Natural killer cell (primary cell): ENCODE data around the gene ANTXR2. TPM values are rescaled to one million over a fixed set of nuclear protein-coding genes. Genes with fewer than 3 reads are reported as not detected.

Source experiments
- ATAC-seq, 3 donors: fragments of 150-1000 bp in 2 of 3; fragments of 200-7000 bp in 1 of 3; cut with Tn5 transposase; 1 replicate in 1 of 3; 2 replicates in 2 of 3; pipeline ENCODE4 v1.10.0; 2021; ENCODE audit warnings: mild to moderate bottlenecking in 2 of 3, moderate library complexity in 2 of 3
- DNase-seq, 2 donors: peaks; one replicate each; pipeline versions ENCODE4 v3.0.0 to v3.0.0-alpha.2; 2013 to 2021; ENCODE audit warnings: mixed read lengths in 1 of 2
- H3K27ac ChIP-seq: one replicate; pipeline ENCODE4 v1.5.1; 2013; ENCODE audit warnings: mild to moderate bottlenecking, low read length
- H3K27me3 ChIP-seq: one replicate; pipeline ENCODE4 v1.6.1; 2013; ENCODE audit warnings: low read length; ENCODE audit not compliant: control insufficient read depth, insufficient read depth
- H3K36me3 ChIP-seq: one replicate; pipeline ENCODE4 v1.6.1; 2013; ENCODE audit warnings: low read length; ENCODE audit not compliant: control insufficient read depth, insufficient read depth
- H3K4me1 ChIP-seq: one replicate; pipeline ENCODE4 v1.6.1; 2013; ENCODE audit warnings: low read length; ENCODE audit not compliant: control insufficient read depth, insufficient read depth
- H3K4me3 ChIP-seq: one replicate; pipeline ENCODE4 v1.5.1; 2013; ENCODE audit warnings: low read length
- H3K9me3 ChIP-seq: one replicate; pipeline ENCODE4 v1.6.1; 2013; ENCODE audit warnings: low read length; ENCODE audit not compliant: control insufficient read depth, insufficient read depth
- H3K27ac Mint-ChIP-seq, 2 donors: one replicate each; pipeline ENCODE4 v1.8.0; 2022; ENCODE audit warnings: mild to moderate bottlenecking in 2 of 2, mixed read lengths in 2 of 2, moderate library complexity in 1 of 2
- H3K27me3 Mint-ChIP-seq, 2 donors: one replicate each; pipeline ENCODE4 v1.8.0; 2022; ENCODE audit warnings: low read depth in 2 of 2, mixed read lengths in 2 of 2
- H3K36me3 Mint-ChIP-seq: one replicate; pipeline ENCODE4 v1.8.0; 2022; ENCODE audit warnings: mixed read lengths
- H3K4me1 Mint-ChIP-seq, 2 donors: one replicate each; pipeline ENCODE4 v1.8.0; 2022; ENCODE audit warnings: mixed read lengths in 2 of 2
- H3K4me3 Mint-ChIP-seq: one replicate; pipeline ENCODE4 v1.8.0; 2022; ENCODE audit warnings: mild to moderate bottlenecking, moderate library complexity, mixed read lengths
- H3K9me3 Mint-ChIP-seq, 2 donors: one replicate each; pipeline ENCODE4 v1.8.0; 2022; ENCODE audit warnings: mixed read lengths in 2 of 2
- CTCF ChIP-seq: fragments of 200-600 bp; IDR thresholded peaks from one replicate; pipeline ENCODE4 v1.8.0; 2022; ENCODE audit warnings: antibody characterized with exemption
- WGBS: methylation state at CpG from one replicate; pipeline ENCODE4 v1.1.7; 2013; ENCODE audit warnings: missing lambda C conversion rate; ENCODE audit not compliant: insufficient coverage; 5-methylcytosine and 5-hydroxymethylcytosine counted together
- intact Hi-C: fragments of 100-400 bp; cut with micrococcal nuclease; formaldehyde crosslinking; loops from one replicate; pipeline ENCODE4 v1.14.2; 2022
- total RNA-seq, 4 donors: library from RNA; stranded (reverse); fragments of 120-200 nt in 1 of 4; gene quantifications; one replicate each; pipeline versions ENCODE4 v1.2.3 to v1.2.4, GENCODE V29; 2013 to 2022

The ANTXR2 gene
- total RNA-seq, 3 donors from 2014 or later (not counting 1 experiment from before 2014, with no cell fraction given) = 7.8 to 28.3 (median 10.0) TPM

DNA sequence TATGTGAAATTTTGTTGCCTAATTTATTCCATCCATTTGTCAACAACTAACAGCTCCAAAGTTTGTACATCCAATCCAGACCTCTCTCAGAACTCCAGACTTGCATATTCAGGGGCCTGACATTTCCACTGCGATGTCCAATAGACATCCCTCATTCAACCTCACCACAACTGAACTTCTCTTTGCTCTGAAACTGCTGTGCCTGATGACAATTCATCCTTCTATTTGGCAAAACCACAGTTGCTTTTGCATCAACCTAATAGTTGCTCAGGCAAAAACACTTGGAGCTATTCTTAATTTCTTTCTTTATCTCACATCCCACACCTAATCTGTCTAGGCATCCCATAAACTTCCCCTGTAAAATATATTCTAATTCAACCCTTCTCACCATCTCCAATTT, 56.5 kb downstream of the ANTXR2 start:
- no peaks in the 10 kb centered on the region for H3K4me1 Mint-ChIP-seq
- H3K4me1 ChIP-seq = peaks cover 4% of the 10 kb centered on the region
- H3K9me3 Mint-ChIP-seq = no peaks in the 10 kb centered on the region
- intact Hi-C loops = no loop called here
- no peak for DNase-seq
- H3K27ac ChIP-seq = no peak overlapping the region
- H3K4me3 ChIP-seq = no peak overlapping the region
- H3K4me3 Mint-ChIP-seq = no peak overlapping the region
- no peak overlapping the region for H3K27ac Mint-ChIP-seq
- H3K27me3 ChIP-seq = no peaks in the 10 kb centered on the region
- H3K36me3 ChIP-seq = peaks cover 1% of the 10 kb centered on the region
- no peaks in the 10 kb centered on the region for H3K9me3 ChIP-seq
- TF ChIP-seq CTCF = no peak
- ATAC-seq = no peak
- no peaks in the 10 kb centered on the region for H3K36me3 Mint-ChIP-seq
- no peaks in the 10 kb centered on the region for H3K27me3 Mint-ChIP-seq
- 89% methylated on average over 1 of the region's 1 CpG for WGBS

DNA sequence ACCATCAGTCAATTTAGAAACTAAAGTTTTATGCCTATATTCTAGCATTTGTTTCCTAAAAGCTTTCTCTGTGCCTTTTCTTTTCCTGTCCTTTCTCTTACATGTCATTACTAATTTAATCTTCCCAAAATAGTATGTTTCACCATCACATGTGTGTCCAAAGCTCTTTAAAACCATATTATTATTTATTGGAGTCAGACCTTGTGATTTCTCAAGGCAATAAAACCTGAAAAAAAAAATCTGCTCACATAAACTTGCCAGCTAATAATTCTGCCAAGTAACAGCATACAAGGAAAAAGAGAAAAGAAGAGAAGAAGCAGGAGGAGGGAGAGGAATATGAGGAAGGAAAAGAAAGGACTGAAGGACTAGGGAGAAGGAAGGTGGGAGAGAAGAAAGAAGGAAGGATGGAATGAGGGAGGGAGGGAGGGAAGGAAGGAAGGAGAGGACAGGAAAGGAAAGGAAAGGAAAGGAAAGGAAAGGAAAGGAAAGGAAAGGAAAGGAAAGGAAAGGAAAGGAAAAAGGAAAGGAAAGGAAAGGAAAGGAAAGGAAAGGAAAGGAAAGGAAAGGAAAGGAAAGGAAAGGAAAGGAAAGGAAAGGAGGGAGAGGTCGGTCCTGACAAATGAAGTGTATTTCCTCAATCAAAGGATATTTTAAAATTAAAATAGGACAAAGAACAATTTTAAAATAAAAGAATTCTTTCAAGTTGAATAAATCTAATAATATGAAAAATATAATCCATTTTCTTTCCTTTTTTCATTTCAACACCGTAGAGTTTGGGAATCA, 57.4 kb downstream of the ANTXR2 start:
- Mint-ChIP-seq H3K27me3 (no peaks in the 10 kb centered on the region), H3K4me3 (no peak overlapping the region), H3K36me3 (no peaks in the 10 kb centered on the region), H3K9me3 (no peaks in the 10 kb centered on the region), H3K27ac (no peak overlapping the region), H3K4me1 (peaks cover 0 to 5% of the 10 kb centered on the region in 2 donors)
- intact Hi-C loops = no loop called here
- WGBS = 100% methylated on average over 1 of the region's 2 CpGs
- ATAC-seq (no peak), DNase-seq (no peak)
- H3K27ac ChIP-seq = no peak overlapping the region
- H3K4me3 ChIP-seq = no peak overlapping the region
- no peaks in the 10 kb centered on the region for H3K27me3 ChIP-seq
- peaks cover 1% of the 10 kb centered on the region for H3K36me3 ChIP-seq
- peaks cover 4% of the 10 kb centered on the region for H3K4me1 ChIP-seq
- no peaks in the 10 kb centered on the region for H3K9me3 ChIP-seq
- TF ChIP-seq CTCF = no peak

DNA sequence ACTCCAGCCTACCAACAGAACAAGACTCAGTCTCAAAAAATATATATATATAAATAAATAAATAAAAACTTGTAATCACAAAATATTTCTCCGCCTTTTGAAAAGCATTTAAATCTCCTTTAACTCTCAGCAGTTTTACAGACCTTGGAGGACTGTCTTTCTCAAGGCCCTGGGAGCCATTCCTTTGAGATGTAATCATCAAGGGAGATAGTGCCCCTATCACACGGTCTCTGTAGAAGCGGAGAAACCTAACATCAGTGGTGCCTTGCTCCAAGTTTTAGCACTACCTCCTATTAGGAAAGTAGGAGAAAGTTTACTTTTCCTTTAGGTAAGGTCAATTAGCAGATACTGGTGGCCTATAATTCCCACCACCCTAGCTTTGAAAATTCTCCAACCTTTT, 58.5 kb downstream of the ANTXR2 start:
- Histone ChIP-seq H3K4me3 (no peak overlapping the region), H3K36me3 (peaks cover 1% of the 10 kb centered on the region), H3K27me3 (no peaks in the 10 kb centered on the region), H3K27ac (no peak overlapping the region), H3K9me3 (no peaks in the 10 kb centered on the region), H3K4me1 (peaks cover 4% of the 10 kb centered on the region)
- intact Hi-C loops = no loop called here
- H3K36me3 Mint-ChIP-seq = no peaks in the 10 kb centered on the region
- H3K27me3 Mint-ChIP-seq = no peaks in the 10 kb centered on the region
- no peaks in the 10 kb centered on the region for H3K9me3 Mint-ChIP-seq
- no peak overlapping the region for H3K4me3 Mint-ChIP-seq
- H3K4me1 Mint-ChIP-seq = peaks cover 8 to 11% of the 10 kb centered on the region in 2 donors
- no peak overlapping the region for H3K27ac Mint-ChIP-seq
- WGBS = 100% methylated on average over 3 of the region's 3 CpGs
- ATAC-seq (no peak), DNase-seq (no peak)
- TF ChIP-seq CTCF = no peak

- no peak for TF ChIP-seq CTCF
- peaks cover 1% of the 10 kb centered on the region for H3K36me3 ChIP-seq
- H3K27me3 Mint-ChIP-seq = no peaks in the 10 kb centered on the region
- H3K9me3 ChIP-seq = no peaks in the 10 kb centered on the region
- peaks cover 4% of the 10 kb centered on the region for H3K4me1 ChIP-seq
- peaks cover 8 to 14% of the 10 kb centered on the region in 2 donors for H3K4me1 Mint-ChIP-seq
- DNase-seq = no peak
- intact Hi-C loops = no loop called here
- H3K27ac ChIP-seq = no peak overlapping the region
- H3K4me3 ChIP-seq = no peak overlapping the region
- WGBS = 100% methylated on average over 1 of the region's 1 CpG
- no peaks in the 10 kb centered on the region for H3K36me3 Mint-ChIP-seq
- no peaks in the 10 kb centered on the region for H3K27me3 ChIP-seq
- H3K9me3 Mint-ChIP-seq = no peaks in the 10 kb centered on the region
- H3K27ac Mint-ChIP-seq = no peak overlapping the region
- no peak overlapping the region for H3K4me3 Mint-ChIP-seq
- ATAC-seq = no peak
These were observed 60.7 kb downstream of the ANTXR2 start for GRCh38 chr4:80012291-80012690.
